Activated CD8-positive, alpha-beta memory T cell treated with anti-CD3 and anti-CD28 coated beads for 4 hours (primary cell): ENCODE results near the gene ZNF32.
"Not testable (repeated sequence)": the region's sequence is repeated elsewhere in the genome, so short reads cannot be mapped to it uniquely, and the experiment has no call there.

Experiments
- DNase-seq, 2 donors: peaks; one replicate each; pipeline ENCODE4 v3.0.0-alpha.2; 2020; ENCODE audit warnings: low read depth in 2 of 2

ZNF32 gene

DNA sequence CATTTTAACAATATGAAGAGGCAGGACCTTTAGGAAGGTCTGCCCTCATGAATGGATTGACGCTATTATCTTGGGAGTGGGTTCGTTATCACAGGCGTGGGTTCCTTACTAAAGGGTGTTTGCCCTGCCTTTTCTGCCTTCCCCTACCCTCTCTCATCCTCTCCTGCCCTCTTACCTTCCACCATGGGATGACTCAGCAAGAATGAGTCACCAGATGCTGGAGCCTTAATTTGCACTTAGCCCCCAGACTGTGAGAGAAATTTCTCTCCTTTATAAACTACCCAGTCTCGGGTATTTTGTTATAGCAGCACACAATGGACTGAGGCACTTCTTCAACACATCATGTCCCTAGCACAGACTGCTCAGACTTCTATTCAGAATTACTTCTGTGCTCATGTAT is 31.4 kb upstream of the ZNF32 start:
- no peak for DNase-seq

DNA sequence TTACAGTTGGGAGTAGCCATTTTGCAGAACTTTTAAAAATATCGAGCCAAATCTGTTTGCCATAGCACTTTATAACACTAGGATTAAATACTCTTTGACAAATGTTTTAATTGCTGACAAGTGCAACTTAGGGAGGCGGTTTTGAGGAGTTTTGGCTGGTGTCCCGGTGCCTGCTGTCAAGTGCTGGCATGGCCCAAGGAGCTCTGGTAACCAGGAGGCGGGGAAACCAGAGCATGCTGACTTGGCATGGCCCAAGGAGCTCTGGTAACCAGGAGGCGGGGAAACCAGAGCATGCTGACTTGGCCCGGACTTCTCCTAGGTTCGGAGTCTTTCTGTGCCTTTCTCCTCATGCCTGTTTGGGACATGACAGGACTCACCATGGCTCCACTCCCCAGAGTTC is 30.8 kb upstream of the ZNF32 start:
- no peak for DNase-seq

DNA sequence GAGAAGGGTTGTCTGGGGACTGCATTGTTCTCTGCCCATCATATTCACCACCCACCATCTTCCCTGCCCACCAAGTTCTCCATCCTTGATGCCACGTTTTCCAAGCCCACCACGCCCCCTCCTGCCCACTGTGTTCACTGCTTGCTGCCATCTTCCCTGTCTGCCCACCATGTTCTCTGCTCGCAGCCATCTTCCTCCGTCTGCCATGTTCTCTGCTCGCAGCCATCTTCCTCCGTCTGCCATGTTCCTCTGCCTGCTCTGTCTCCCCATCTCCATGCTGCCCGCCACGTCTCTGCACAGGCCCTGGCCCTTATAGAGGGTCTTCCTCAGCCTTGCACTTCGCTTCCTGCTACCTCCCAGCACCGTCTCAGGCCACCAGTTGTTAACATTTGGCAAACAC is 30.0 kb upstream of the ZNF32 start:
- DNase-seq = no peak

DNA sequence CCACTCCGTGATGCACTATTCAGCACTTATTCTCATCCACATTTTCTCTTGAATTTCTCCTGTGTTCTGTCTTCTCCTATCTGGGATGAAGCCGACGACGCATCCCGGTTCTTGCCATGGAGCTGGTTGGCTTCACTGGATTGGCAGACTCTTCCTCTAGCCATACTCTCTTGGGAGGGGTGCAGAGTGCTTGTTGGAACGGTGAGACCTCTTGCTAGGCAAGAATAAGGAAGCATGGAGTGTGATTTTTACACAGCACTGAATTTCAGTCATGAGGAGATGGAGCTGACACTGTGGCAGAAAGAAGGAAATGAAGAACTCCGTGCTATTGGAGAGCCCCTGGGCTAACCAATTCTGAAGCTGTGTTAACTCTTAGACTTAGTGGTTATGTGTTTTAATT is 28.2 kb upstream of the ZNF32 start:
- DNase-seq = no peak

DNA sequence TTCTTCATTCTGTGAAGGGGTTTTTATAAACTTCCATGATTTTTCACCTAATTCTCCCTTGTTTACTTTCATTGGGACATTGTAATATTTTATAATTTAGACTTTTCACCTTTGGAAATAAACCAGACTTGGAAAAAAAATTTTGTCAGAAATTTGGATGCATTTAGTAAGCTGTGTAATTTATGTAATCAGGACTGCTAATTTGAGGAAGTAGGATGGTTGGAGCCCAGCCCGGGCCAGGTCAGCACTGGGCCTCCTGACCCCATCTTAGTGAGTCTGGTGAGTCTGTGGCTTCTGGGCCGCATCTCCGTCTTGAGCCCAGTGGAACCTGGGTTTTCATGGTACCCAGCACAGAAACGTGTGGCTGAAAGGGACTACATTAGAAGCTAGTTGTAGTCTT is 27.6 kb upstream of the ZNF32 start:
- DNase-seq = no peak

DNA sequence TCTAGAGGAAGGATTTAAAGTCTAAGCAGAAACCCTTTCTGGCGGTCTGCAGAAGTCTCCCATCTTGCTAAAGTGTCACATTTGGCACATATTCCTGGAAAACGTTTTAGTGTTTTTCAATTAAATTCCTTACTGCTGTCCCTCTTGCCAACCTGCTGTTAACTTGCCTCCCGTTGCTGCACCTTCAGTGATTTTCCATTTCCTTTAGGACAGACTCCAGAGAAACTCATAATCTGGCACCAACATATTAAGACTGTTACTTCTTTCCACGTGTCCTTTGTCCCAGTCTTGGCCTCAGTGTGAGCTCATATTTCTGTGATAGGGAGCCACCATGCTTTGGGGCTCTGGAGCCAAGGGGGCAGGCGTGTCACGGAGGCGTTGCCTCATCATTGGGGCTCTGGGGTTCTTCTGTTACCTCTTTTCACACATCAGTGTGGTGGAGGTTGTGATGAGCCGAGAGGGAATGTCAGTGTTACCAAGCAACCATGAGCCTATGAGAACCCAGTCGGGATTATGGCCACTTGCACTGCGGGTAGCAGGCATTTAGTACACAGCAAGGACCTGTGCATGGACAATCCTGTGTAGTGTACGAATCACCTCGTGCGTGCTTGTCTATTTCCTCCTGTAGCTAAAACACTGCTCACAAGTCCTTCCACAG is 26.0 kb upstream of the ZNF32 start:
- DNase-seq = no peak

DNA sequence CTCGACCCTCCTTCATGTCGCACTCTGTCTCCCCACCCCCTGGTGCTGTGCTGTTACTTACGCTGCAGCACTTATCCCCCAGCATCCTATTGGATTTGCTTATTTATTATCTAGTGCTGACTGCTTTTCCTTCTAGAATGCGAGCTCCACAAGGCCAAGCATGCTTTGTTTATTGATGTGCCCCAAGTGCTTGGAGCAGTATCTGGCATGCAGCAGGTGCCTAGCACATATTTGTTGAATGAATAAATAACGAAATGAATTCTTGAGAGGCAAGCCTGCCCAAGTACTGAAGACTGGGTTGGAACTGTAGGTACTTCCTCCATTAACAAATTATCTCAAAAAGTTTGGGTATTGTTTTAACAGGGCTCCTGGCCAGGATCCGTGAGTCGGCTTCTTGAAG is 24.8 kb upstream of the ZNF32 start:
- no peak for DNase-seq

DNA sequence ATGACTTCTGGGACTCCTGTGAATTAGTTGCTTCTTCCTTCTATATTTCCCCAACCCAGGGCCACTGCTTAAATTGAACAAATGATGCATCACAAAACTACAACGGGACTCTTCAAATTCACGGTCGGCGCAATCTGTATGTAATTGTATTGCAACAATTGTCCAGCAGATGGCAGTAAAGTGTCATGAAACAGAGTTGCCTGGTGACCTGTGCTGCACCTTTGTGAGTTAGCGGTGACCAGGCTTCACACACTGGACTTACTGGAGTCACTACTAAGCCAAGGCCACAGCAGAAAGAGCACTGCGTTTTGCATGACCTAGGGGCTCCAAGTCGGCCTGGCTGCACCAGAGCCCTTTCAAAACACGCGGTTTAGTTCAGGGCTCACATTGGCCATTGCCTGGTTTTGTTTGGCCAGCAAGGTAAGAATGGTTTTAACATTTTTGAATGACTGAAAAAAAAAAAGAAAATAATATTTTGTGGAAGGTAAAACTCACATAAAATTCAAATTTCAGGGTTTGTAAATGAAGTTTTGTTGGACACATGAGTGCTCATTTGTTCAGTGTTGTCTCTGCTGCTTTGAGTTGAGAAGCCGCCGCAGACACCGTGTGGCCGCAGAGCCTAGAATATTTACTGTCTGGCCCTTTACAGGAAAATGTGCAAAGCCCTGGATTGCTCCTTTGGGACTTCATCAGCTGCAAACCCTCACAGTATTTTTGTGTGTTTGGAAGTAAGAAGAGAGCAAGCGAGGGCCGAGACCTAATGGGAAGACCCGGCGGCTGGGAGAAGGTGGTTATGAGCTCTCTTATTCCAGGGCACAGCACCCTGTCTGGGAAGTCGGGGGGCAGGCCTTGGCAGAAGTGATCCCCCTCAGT is 23.2 kb upstream of the ZNF32 start:
- DNase-seq = no peak

DNA sequence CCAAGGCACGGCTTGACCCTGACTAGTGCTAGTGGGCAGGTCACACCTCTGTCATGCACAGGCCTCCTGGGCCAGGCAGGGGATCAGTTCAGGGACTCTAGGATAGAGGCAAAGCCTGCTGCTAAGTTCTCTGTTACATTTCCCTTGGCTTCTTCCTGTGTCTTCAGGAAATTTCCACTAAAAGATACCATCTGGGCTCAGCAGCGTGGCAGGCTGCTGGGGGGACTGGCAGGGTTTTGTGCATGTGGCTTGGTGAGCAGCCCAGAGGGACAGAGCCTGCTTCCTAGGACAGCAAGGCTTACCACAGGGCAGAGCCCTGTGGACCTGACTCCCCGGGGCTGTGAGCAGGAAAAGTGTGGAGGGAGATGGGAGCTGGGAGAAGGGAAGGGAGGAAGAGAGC is 20.7 kb upstream of the ZNF32 start:
- no peak for DNase-seq

DNA sequence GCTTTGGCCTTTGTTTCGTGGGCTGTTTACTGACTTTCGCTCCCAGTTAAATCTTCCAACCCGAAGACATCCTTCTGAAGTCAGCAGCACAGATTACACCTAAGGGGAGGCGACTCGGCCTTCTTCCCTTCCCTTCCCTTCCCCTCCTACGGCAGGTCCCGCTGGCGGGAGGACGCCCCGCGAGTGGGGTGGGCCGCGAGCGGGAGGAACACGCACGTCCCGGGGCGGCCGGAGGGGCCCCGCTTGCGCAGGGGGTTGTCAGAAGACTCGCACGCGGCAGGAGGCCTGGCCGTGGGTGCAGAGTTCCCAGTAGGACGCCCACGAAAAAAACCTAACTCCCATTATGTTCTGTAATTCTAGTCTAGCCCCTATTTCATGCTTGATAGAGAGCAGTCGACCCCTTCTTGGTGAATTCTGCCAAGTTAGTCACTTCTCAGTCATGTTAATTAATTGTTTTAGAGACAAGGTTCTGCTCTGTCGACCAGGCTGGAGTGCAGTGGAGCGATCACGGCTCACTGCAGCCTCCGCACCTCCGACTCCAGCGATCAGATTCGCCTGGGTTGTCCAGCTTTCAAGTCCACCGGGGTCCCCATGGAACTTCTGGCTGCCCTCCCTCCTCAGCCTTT is 19.2 kb upstream of the ZNF32 start:
- DNase-seq = no peak

DNA sequence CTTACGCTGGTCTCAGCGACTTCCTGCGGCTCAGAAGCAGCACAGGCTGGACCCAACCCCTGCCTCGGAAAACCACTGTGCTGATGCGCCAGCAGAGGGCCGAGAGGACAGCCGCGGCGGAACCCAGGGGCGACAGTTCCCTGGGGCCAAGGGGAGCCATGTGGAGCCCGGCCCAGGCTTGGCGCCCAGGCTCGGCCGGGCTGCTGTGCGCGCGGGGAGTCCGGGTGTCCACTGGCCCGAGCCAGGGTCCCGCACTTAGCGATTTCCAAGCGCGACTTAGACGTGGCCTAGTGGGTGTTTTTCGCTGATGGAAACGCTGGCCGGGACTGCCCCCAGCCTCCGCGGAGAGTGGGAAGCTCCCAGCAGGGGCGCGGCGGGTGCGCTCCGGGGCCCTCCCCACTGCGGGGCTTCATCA is 18.6 kb upstream of the ZNF32 start:
- no peak for DNase-seq

DNA sequence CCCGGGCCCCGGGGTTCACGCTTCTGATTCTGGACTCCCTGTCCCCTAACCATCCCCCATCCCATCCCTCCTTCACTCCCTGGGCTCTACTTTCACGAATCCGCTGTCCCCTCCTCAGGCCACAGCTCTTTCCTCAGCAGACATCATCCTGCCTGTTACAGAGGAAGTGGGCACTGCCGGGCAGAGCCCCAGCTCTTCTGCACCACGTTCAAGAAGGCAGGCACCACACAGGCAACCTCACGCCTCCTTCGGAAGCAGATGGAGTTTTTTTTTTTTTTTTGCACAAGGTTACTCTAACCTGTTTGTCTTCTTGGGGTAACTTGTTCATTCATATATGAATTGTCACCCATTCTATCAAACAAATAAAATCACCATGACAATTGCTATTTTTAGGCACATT is 17.9 kb upstream of the ZNF32 start:
- DNase-seq = no peak

DNA sequence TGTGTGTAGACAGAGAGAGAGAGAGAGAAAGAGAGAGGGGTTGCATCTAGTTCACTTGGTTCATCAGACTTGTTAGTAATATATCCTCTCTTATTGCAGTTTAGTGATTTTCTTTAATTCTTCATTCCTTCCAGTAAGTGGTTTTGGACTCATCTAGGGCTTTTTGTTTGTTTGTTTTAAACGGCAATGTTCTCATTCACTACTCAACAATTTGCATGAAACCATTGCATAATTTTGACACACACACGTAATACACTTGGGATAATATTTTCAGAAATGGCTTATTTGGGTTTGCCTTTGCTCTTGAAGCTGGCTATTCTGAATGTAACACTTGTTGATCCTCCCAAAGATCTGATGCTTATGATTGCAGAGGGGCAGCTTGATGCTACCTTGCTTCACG is 16.4 kb upstream of the ZNF32 start:
- no peak for DNase-seq

DNA sequence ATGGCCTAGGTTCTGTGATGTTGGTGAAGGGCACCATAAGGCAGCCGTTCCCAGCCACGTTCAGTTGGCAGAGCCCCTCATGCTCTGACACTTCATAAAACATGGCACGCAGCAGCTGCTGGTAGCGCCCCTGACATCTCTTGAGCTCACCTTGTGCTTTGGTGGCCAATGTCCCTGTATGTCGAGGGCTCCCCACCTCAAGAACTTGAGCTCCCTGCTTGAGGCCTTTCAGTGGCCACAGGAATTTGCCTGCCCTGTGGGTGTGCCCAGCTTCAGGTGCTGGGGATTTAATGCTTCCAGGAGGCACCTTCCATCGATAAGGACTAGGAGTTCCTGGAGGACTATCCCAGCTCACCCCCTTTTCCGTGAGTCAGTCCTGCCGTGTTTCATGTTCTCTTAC is 9.5 kb upstream of the ZNF32 start:
- DNase-seq = no peak

DNA sequence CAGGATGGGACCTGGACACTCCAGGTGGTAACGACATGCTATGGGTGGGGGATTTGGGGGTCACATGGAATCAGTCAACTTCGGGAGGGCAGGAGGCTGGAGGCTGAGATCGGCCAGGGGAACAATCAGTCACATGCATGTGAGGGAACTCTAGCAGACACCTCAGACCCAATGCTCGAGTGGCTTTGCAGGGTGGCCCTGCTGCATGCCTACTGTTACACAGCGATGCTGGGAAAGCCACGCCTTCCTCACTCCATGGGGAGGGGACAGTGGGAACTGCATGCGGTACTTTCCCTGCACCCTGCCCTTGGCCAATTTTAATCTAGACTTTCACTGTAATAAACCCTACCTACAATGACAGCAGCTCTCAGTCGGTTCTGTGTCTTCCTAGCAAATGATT is 6.6 kb upstream of the ZNF32 start:
- DNase-seq = no peak

DNA sequence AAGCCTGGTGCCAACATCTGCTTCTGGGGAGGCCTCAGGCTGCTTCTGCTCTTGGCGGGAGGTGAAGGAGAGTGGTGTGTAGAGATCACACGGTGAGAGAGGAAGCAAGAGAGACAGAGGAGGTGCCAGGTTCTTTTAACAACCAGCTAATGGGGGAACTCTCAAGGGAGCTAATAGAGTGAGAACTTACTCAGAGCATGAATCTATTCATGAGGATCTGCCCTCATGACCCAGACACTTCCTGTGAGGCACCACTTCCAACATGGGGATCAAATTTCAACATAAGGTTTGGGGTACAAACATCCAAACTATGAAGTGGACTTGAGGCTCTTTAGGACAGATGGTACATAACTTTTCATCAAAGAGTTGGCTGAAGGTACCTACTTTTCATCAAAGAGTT is 5.1 kb upstream of the ZNF32 start:
- no peak for DNase-seq

DNA sequence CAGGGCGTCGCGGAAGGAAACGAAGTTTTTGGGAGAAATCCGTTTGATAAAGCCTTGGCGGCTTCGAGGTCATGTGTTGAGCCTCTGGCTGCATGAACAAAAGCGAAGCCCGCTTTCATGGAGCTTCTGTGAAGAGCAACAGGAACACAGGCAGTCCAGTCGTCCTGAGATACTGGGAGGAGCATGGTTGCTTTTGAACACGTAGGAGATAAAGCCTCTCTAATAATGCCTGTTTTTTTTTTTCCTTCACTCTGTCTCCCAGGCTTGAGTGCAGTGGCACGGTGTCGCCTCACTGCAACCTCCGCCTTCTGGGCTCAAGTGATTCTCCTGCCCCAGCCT is 473 bp upstream of the ZNF32 start:
- DNase-seq = no peak

DNA sequence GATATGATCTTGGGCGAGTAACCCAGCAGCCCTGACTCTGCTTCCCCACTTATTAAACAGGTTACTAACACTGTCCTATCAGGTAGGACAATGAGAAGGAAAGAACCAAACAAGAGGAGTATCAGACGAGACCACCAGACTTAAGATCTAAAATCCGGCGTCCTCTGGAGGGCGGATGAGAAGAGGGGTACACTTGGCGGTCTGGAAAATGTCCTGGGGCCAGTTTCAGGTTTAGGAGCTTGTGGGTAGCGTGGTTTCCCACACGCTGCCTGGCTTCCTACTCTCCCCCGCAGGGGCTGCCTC is 635 bp downstream of the ZNF32 start:
- DNase-seq = no peak

DNA sequence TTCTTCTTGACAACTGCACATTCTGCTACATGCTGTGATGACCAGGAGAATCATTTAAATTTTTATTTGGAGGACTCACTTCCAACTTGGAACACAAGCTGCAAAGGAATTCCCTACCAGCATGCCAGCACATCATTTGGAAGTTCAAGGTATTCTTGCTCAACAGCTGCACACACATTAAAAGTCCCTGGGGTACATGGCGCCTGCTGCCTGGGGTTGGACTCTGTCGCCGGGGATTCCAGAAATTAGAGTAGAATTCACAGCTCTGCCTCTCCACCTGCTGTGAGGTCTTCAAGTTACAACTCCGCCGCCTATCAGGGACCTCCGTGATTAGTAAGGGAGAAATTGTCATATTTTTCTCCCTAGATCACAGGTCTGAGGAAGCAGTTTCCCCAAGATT is 1.1 kb downstream of the ZNF32 start:
- DNase-seq = no peak

DNA sequence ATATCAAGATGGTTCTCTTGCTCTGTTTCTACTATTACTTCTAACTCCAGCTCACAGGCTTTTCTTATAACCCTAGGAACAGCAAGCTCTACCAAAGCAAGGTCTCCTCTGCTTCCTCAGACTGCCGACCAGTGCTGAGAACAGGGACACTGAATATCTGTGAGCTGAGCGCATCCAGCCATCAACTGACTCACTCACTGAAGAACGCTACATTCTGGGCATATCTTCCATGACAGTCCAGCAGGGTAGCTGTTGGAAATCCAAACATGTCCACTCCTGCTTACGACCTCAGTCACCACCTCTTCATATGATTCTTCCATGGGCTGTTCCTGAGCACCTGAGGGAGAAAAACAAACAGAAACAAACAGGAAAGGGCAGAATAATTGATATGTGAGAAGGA is 2.8 kb downstream of the ZNF32 start:
- DNase-seq = no peak

DNA sequence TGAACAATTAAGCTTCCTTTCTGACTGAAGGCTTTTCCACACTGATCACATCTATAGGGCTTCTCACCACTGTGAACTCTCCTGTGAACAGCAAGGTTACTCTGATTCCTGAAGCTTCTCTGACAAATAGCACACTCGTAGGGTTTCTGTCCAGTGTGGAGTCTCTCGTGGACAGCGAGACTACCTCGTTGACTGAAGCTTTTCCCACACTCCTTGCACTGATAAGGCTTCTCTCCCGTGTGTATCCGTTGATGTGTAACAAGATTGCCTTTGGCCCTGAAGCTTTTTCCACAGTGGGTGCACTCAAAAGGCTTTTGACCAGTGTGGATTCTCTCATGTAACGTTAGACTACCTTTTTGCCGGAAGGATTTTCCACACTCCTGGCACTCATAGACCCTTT is 4.4 kb downstream of the ZNF32 start:
- no peak for DNase-seq

DNA sequence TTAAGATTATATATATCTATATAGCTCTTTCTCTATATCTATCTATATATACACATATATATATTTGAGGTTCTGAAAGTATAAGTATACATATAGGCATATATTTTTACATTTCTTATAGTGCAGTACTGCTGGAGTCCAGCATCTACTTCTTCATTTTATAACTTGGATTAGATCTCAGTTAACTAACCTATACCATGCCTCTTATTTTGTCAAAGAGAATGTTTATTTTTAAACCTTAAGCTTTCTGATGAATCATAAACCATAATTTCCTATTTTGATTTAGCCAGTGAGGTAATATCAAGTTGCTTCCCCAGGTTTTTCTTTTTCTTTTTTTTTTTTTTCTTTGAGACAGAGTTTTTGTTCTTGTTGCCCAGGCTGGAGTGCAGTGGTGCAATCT is 8.1 kb downstream of the ZNF32 start:
- no peak for DNase-seq

DNA sequence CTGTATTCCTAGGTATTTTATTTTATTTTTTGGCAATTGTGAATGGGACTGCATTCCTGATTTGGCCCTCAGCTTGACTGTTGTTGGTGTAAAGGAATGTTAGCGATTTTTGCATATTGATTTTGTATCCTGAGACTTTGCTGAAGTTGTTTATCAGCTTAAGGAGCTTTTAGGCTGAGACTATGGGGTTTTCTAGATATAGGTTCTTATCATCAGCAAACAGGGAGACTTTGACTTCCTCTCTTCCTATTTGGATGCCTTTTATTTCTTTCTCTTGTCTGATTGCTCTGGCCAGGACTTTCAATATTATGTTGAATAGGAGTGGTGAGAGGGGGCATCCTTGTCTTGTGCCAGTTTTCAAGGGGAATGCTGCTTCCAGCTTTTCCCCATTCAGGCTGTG is 12.9 kb downstream of the ZNF32 start:
- not testable (repeated sequence) for DNase-seq

DNA sequence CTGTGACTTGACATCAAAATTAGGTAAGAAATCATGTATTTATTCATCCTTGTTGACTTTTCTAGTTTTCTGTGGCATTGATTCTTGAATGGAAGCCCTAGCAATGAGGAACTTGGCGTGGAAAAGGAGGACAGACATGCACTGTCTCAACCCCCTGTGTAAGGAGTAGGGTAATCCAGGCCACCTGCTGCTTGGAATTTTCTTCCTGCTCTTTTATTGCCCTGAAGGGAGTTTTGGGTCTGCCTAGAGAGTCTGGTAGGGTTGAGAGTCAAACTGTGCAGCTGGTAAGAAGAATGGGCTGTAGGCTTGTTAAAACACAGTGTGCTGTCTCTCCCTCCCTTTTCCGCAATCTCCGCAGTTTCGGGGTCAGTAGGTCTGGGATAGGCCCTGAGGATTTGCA is 19.7 kb downstream of the ZNF32 start:
- no peak for DNase-seq
